Lower leg skin (tissue), 4 donors: ENCODE data around the gene VPS13A. TPM values are rescaled to one million over a fixed set of nuclear protein-coding genes. Genes with fewer than 3 reads are reported as not detected.
A peak's percentile ranks its signal among the peaks of the same experiment; 100 is the strongest.

Experiments
- DNase-seq, 2 donors: peaks; one replicate each; pipeline ENCODE4 v3.0.0-alpha.2; 2019; ENCODE audit warnings: low spot score in 2 of 2
- H3K4me3 ChIP-seq: fragments of 200-600 bp; sonication (generic); 2 replicates; pipeline ENCODE4 v1.5.1; 2017; ENCODE audit warnings: mild to moderate bottlenecking, low read depth; ENCODE audit not compliant: poor library complexity, severe bottlenecking
- CTCF ChIP-seq, 3 donors: fragments of 450-650 bp; IDR thresholded peaks; one replicate each; pipeline ENCODE4 v1.5.1; 2016; ENCODE audit warnings: antibody characterized with exemption in 3 of 3, mild to moderate bottlenecking in 3 of 3, moderate library complexity in 2 of 3
- POLR2A ChIP-seq, 2 donors: fragments of 450-650 bp; IDR thresholded peaks; one replicate each; pipeline ENCODE4 v1.6.1; 2016 to 2017; ENCODE audit warnings: antibody characterized with exemption in 2 of 2, mild to moderate bottlenecking in 1 of 2, moderate library complexity in 1 of 2
- WGBS, 2 donors: methylation state at CpG; one replicate each; pipeline ENCODE4 v1.1.5; 2018; 5-methylcytosine and 5-hydroxymethylcytosine counted together
- intact Hi-C: fragments of 100-400 bp; cut with DNase I; formaldehyde crosslinking; loops from one replicate; pipeline ENCODE4 v1.15.0; 2023; ENCODE audit warnings: low total_unique reads
- total RNA-seq, 4 donors: library from RNA; depleted of rRNA; stranded (reverse); fragments of >200 nt; gene quantifications; one replicate each; pipeline ENCODE4 v1.1.0, GENCODE V29; 2016

The VPS13A gene
- total RNA-seq: 10 to 100 TPM; 27.0 to 48.1 (median 32.5) TPM

DNA sequence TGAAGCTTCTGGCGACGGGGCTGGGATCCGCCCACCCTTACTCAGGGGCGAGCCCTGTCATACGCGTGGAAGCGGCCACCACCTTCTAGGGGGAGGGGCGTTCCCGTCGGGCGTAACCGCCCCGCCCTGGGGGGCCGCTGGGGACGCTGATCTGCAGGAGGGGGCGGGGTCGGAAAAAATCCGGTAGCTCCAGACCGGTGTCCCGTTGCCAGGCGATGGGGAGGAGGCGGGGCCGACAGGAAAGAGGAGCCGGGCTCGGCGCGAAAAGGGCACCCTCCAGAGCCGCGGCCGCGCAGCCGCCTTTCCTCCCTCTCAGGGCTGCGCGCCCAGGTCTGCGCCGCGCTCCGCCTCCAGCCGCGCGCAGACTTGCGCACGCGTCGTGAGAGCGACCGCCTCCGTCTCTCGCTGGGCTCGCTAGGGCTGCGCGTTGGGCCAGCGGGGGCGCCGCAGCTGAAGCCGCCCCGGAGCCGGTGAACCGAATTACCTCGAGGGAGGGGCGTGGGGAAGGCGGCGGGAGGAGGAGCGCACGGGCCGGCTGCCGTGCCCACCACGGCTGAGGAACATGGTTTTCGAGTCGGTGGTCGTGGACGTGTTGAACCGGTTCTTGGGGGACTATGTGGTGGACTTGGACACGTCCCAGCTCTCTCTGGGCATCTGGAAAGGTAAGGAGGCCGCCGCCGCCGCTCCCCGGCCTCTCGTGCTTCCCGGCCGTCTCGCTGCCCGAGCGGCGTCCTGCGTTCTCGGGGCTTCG, at the start of gene VPS13A:
Gene VPS13A, plus strand, starts transcription at position 392 of the 751 bp plus-strand sequence. Its CDS starts 171 bp downstream, at position 563.
- TF ChIP-seq POLR2A (IDR thresholded peaks at IDR 0.05) (no peak), CTCF (IDR thresholded peaks at IDR 0.05) (peak in 1 of 3 donors; percentile 10)
- intact Hi-C loops: loop anchor here (5.0 kb wide), 1 partner anchor 860 kb away; no protein-coding TSS in a partner anchor
- peak; percentile 87 to 99 for DNase-seq
- peak within 1 kb of the TSS; percentile 75 for H3K4me3 ChIP-seq
- WGBS, 2 donors: 0 to 1% methylated on average over 42 to 46 of the region's 89 CpGs

- no peak overlapping the region for H3K4me3 ChIP-seq
- no peak for DNase-seq
- TF ChIP-seq CTCF (IDR thresholded peaks at IDR 0.05) (no peak), POLR2A (IDR thresholded peaks at IDR 0.05) (no peak)
- 27 to 67% methylated on average over 1 of the region's 1 CpG for WGBS, 2 donors
- intact Hi-C loops: no loop called here
Observed at GRCh38 chr9:77128125-77128789, 49.1 kb upstream of the VPS13A start.

GRCh38 chr9:77131399-77131798, 45.9 kb upstream of the VPS13A start:
- TF ChIP-seq CTCF (IDR thresholded peaks at IDR 0.05) (no peak), POLR2A (IDR thresholded peaks at IDR 0.05) (no peak)
- no peak for DNase-seq
- 14 to 15% methylated on average over 5 of the region's 5 CpGs for WGBS, 2 donors
- intact Hi-C loops: no loop called here
- no peak overlapping the region for H3K4me3 ChIP-seq

GRCh38 chr9:77133011-77133410, 44.3 kb upstream of the VPS13A start:
- intact Hi-C loops: no loop called here
- WGBS, 2 donors: 87 to 97% methylated on average over 1 of the region's 1 CpG
- no peak for DNase-seq
- TF ChIP-seq CTCF (IDR thresholded peaks at IDR 0.05): no peak
- TF ChIP-seq POLR2A (IDR thresholded peaks at IDR 0.05): no peak
- H3K4me3 ChIP-seq: no peak overlapping the region

DNA sequence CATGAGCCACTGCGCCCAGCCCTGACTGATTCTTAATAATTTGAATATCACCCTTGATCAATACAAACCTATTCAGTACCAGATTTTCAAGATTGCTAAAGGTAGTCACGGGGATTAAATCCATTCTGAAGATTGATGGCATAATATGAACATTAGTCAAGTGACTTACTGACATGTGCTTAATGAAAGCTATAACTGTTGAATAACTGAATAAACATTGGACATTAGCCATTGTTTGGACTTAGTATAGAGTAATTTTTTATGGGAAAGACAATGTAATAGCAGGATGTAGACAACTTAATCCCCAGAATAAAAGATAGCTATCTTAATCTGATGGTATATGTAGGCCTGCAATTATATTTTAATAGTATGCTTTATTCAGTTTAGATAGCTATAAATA, 35.0 kb upstream of the VPS13A start:
- no peak for DNase-seq
- intact Hi-C loops: no loop called here
- WGBS, 2 donors: 83% methylated on average over 2 of the region's 2 CpGs

More for the DNA sequence above, 35.0 kb upstream of the VPS13A start:
- H3K4me3 ChIP-seq: no peak overlapping the region
- TF ChIP-seq CTCF (IDR thresholded peaks at IDR 0.05) (no peak), POLR2A (IDR thresholded peaks at IDR 0.05) (no peak)
